Activated T-helper 9 cell treated with anti-CD3 and anti-CD28 coated beads, Interleukin-2, amount 50 U/mL, for 16 hours (primary cell): ENCODE results near the gene PTPRZ1.

ENCODE experiments used
- DNase-seq: peaks from one replicate; pipeline ENCODE4 v3.0.0-alpha.2; 2020; ENCODE audit warnings: low read depth

PTPRZ1 gene

DNA sequence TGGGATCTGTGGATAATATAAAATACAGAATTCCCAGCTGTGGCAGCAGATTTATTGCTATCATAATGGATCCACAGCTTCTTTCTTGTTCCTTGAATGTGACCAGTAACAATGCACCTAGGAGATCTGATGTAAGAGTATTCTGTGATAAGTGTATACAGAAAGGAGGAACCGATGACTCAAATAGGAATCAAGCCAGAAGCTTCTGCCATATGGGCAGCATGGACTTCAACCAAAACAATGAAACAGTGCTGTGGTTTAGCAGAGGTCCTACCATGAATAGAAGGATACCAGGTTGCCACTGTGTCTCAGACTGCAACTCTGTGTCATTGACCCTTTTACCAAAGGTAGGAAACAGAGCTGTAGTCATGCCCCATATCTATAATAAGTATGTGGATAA, 81.8 kb downstream of the PTPRZ1 start:
- no peak for DNase-seq

DNA sequence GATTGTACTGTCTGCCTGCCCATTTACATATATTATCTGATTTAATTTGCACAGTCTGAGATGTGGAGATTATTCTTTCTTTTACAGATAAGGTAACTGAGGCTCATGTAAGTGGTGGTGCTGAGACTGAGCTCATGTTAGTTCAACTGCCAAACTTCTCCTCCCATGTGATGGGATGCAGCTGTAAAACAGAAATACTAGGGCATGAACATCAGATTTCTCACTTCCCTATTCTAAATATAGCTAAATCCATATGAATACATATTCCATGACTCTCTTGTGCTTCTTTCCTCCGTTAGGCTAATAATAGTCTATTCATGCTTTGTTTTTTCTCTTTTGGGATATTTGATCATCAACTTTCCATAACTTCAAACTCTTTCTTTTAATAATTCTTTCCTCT, 84.7 kb downstream of the PTPRZ1 start:
- DNase-seq: no peak

- no peak for DNase-seq
These were observed 87.7 kb downstream of the PTPRZ1 start for GRCh38 chr7:121960678-121961077.

DNA sequence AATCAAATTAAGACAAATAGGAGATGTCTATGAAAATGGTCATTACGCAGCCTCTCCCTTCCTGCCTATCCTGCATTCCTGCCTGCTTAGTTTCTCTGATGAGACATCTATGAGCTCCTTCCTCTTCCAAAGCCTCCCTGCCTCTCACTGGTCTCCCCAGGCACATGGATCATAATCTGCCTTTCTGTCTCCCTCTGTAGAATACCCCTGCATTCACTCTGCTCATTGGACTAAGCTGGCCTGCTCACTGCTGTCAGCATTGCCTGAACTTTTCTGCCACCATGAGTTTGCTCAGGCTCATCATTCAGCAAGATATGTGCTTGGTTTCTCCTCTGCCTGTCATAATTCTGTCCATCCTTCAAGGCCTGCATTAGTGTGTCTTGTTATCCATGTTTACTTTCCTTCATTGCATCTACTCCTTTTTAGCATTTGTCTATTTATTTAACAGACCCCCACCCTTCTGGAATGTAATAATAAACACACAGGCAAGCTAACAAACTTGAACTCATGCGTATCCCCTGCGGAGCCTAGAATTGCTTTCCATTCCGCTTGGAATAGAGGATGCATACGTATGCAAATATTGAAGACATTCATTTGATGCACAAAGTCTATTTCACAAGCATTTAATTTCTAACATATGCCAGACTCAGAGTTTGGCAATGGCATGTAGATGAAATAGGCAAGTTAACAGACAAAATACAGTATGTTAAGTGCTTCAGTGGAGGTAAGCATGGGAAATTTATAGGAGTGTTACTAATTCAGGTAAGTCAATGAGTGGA, 88.3 kb downstream of the PTPRZ1 start:
- DNase-seq: no peak

DNA sequence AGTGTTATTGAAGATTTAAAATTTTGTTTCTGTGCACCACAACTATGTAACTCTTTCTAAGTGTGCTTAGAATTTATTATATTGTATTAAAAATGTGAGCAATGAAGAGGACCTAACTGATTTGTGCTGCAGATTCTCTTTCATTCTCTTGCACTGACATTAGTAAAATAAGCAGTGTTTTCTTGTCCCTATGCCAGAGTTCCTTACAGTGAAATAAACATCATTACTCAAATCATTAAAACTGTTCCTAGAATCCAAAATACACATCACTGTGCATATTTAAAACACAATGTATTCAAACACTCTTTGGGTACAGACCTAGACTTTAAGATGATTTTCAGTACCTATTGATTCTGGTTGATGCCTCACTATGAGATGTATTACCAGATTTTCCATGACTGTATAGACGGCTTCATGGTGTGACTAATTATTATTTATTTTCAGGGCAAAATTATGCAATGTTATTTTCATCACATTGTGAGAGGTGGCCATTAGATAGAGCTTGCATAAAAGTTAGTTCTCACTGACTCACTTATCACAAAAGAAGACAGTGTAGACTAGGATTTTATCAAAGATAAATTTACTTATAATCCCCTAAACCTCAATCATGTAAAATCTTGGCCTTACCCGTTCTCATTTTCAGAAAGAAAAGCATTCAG, 93.4 kb downstream of the PTPRZ1 start:
- no peak for DNase-seq

GRCh38 chr7:121966935-121967332, 94.0 kb downstream of the PTPRZ1 start:
- no peak for DNase-seq

DNA sequence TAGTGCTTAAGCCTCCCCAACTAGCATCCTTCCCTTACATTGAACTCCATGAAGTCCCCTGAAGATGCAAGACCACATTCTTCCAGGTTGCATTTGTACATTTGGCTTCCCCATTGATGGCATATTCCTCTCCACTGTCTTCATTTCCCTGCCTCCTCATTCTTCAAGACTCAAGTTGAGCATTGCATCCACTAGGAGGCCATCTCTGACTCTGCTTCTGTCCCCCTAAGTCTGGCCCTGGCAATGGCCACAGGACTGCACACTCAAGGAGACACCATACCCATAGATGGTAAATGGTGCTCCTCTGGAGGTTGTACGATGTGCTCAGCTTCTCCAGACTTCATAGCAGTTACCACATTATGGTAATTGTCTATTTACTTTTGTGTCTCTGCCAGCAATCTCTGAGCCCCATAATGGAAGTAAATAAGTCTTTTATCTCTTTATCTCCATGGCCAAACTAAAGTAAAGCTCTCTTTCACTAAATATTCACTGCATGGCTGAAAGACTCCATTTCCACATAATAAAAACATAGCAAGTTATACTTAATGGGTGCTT, 112.6 kb downstream of the PTPRZ1 start:
- DNase-seq: no peak

DNA sequence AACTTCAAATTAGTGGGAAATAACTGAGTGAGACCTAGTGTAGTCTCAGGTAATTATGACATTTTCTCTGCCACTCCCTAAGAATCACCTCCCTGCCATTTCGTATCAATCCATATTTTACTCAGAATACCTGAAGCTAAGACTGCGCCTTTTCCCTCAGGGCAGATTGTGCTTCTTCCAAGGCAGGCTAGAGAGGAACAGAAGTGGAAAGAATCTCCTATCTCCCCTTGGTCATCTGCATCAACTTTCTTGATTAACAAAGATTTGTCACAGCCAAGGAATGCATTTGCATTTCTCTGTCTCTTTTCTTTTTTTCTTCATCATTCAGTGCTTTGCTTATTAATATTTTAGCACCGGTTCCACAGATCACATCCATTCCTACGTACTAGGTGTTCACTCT, 119.1 kb downstream of the PTPRZ1 start:
- DNase-seq: no peak

- DNase-seq: peak; percentile 1
These were observed 121.9 kb downstream of the PTPRZ1 start for GRCh38 chr7:121994625-121995410.

DNA sequence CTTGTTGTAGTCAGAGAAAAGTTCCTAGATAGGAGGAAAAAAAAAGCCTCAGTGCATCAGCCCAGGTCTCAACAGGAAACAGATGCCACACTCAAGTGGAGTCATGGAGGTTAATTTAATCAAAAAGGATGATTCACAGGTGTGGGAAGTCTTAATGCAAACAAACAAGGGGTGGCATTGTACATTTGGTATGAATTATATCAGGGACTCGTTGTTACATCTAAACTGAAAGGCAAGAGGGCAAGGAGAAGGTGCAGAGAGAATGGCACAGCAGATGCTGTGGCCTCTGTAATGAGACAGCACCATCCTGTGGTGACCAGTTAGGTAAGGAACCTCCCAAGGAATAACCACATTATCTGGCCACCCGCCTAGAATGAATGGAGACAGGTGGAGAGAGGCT, 133.7 kb downstream of the PTPRZ1 start:
- DNase-seq: no peak

- no peak for DNase-seq
These were observed 137.2 kb downstream of the PTPRZ1 start for GRCh38 chr7:122010116-122010515.

DNA sequence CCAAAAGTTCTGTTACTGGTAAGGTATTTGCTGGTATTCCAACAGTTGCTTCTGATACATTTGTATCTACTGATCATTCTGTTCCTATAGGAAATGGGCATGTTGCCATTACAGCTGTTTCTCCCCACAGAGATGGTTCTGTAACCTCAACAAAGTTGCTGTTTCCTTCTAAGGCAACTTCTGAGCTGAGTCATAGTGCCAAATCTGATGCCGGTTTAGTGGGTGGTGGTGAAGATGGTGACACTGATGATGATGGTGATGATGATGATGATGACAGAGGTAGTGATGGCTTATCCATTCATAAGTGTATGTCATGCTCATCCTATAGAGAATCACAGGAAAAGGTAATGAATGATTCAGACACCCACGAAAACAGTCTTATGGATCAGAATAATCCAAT, 140.1 kb downstream of the PTPRZ1 start:
- no peak for DNase-seq

GRCh38 chr7:122013630-122014029, 140.7 kb downstream of the PTPRZ1 start:
- DNase-seq: no peak

DNA sequence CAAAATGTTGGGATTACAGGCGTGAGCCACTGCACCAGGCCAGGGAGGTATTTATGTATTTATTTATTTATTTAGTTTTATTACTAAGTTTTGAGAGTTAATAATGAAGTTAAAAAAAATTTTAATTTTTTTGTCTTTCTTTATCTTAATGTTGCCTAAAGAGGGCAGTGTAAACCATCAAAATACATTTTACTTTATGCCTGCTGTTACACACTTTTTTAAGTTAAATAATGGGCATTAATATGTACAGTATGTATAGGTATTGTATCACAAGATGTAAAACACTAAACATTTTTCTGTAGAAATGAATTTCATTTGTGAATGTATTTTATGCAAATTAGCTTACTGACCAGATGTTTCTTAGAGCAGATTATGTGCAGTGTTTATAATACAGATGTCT, 141.7 kb downstream of the PTPRZ1 start:
- no peak for DNase-seq

DNA sequence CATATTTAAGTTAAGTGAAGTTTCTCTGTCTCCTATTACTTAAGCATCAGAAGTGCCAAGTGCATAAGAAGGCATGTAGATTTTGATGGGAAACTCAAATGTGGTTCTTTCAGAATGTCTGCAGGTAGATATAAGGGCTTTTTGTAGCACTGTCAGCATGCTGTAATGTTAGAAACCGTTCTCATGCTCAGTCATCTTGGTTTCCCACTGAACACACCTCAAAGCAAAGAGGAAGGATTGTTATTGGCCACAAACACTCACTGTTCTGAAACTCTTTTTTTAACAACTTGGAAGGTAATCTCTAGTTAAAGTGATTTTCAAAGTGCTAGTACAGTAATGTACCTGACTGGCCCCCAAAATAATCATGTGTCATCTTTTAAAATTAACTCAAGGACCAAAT, 145.1 kb downstream of the PTPRZ1 start:
- DNase-seq: no peak

DNA sequence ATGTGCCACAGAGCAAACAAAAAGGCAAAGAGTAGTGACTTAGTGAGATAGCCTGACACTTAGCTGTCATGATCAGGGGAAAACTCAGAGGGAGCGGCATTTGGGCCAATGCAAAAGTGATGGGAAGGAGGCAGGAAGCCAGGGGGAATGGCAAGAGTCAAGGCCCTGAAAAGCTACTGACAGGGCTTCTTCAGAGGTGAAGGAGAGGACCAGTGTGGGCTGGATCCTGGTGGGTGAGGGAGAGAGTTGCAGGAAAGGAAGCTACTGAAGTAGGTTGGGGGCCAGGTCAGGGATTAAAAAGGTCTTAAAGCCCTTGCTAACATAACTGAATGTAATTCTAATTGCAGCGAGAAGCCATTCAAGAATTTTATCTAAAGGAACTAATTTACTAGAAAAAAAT, 154.1 kb downstream of the PTPRZ1 start:
- no peak for DNase-seq

DNA sequence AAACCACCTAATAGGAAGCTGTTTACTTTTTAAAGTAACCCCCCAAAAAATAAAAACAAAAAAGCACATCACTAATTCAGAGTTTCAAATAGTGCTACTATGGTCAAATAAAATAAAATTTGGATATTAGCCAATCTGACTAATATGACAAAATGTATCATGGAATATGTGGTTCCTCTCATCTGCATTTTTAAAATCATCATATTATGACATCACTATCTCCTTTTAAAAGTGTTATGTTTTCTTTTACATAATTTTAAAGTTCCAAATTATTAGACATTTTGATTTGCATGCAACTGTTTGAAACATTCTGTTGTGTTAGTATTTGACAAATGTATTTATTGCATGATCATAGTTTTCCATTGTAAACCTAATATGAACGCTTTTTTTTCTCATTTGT, 160.7 kb downstream of the PTPRZ1 start:
- DNase-seq: no peak

DNA sequence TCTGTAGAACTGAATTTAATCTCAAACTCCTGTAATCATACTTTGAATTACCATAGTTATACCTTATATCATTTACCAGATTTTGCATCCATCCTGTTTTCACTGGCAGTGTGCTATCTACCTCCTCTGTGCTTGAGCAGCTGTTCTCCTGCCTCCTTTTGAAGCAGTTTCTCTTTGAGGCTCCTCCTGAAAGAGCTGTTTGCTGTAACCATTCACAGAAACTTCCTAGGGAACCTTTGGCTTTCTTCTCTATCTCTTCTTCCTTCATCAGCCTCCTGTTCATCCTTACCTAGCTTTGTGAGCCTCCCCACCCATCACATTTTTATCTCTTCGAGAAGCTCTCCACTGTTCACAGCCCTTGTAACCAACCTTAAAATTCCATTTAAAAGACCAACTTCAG, 162.9 kb downstream of the PTPRZ1 start:
- no peak for DNase-seq

GRCh38 chr7:122038134-122038533, 165.2 kb downstream of the PTPRZ1 start:
- DNase-seq: no peak

DNA sequence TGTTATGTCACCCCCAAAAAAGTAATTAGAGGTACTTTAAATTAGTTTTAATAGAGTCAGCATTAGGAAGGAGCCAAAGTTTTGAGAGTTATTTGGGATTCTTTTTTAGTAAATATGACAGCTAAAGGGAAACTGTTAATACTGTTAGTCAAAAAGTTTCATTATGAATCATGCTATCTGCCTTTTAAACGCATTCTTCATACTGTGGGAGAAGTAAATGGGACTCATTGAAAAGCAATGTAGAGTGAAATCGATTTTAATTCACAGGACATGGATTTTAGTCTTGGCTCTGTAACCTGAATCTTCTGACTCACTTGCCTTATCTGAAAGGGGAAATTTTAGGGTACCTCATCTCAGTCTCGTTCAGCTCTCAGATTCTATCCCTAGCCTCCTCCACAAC, 165.9 kb downstream of the PTPRZ1 start:
- no peak for DNase-seq

DNA sequence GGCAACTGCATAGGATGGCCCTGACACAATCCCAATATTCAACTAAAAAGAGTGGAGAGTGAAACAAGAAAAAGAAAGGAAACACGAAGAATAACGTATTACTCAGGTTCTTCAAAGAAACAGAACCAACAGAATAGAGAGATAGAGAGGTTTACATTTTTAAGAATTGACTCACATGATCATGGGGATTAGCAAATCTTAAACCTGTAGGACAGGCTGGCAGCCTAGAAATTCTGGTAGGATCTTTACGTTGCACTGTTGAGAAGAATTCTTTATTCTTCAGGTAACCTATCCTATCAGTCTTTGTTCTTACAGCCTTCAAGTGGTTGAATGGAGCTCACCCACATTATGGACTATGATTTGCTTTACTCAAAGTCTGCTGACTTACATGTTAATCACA, 167.2 kb downstream of the PTPRZ1 start:
- DNase-seq: no peak

DNA sequence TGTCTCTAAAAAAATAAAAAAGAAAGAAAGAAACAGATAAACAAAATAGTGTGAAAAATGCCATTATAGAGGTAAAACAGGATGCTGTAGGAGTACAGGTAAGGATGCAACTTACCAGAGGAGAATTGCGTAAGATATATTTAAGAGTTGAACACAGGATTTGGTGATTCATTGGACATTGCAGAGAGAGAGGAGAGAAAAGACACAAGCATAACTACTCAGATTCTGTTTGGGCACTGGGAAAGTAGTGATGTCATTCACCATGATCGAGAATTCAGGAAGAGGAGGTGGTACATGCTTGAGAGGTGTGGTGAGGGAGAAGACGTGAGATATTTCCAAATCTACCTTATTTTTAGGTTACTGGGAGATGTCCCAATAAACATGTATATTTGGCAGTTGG, 173.4 kb downstream of the PTPRZ1 start:
- DNase-seq: no peak

DNA sequence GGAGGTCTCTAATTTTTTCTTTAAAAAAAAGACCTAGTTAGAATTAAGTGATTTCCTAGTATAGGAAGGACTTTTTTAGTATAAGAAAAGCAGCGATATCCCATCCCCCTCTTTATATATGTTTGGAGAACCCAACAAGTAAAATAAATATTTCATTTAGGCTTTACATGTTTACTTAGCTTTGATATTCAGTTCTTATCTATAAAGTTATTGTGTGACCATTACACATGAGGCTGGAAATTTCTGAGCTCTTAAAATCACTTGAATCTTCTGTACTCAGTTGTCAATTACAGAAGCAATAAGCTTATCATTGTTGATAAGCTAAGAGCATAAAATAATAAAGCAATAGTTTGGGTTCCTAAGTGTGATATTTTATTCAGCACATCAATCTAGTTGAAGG, 181.4 kb downstream of the PTPRZ1 start:
- no peak for DNase-seq
